Endothelial cell of umbilical vein (primary cell): ENCODE results near the gene MTCL1. TPM values are rescaled to one million over a fixed set of nuclear protein-coding genes. Genes with fewer than 3 reads are reported as not detected.

Experiments
- BruUV-seq: library from RNA; stranded (reverse); fragments of 400-500 nt; replicated peaks from 2 replicates; lab custom pipeline; 2021; lab: Mats Ljungman, UMichigan
- CTCF ChIA-PET: fragments of 300-600, 350-600 bp; sonication (Branson Sonifier 250); formaldehyde crosslinking; loops from one replicate; lab custom pipeline; 2021; ENCODE audit warnings: antibody characterized with exemption, inconsistent platforms; lab: Charles Lee
- POLR2A ChIA-PET: fragments of 300-600, 350-600 bp; sonication (Branson Sonifier 250); formaldehyde crosslinking; loops from one replicate; lab custom pipeline; 2021; ENCODE audit warnings: antibody characterized with exemption, inconsistent platforms; lab: Charles Lee
- DNase-seq: peaks from one replicate; pipeline ENCODE4 v3.0.0-alpha.2; 2011; ENCODE audit warnings: low read depth, low spot score
- FAIRE-seq: peaks from 2 replicates; lab custom pipeline; 2011; peaks lifted over from hg19 to GRCh38; lab: Jason Lieb, UNC
- H2AFZ ChIP-seq: 2 replicates; pipeline ENCODE4 v1.6.0; 2012; ENCODE audit warnings: low read depth, low read length, control low read depth, inconsistent platforms
- H3K27ac ChIP-seq: 2 replicates; pipeline ENCODE4 v1.5.1; 2011; ENCODE audit warnings: low read depth, mild to moderate bottlenecking, control low read depth, low read length, moderate library complexity; ENCODE audit not compliant: insufficient read depth
- H3K27me3 ChIP-seq, 2 experiments: 2 replicates each; pipeline versions ENCODE4 v1.6.0 to v1.6.1; 2011; ENCODE audit warnings: low read length in 2 of 2, mixed read lengths in 1 of 2; ENCODE audit not compliant: control insufficient read depth in 2 of 2, insufficient read depth in 2 of 2
- H3K36me3 ChIP-seq, 2 experiments: 2 replicates in 1 of 2; 3 replicates in 1 of 2; pipeline ENCODE4 v1.5.1; 2011; ENCODE audit warnings: low read length in 2 of 2, mild to moderate bottlenecking in 1 of 2, moderate library complexity in 1 of 2; ENCODE audit not compliant: control insufficient read depth in 2 of 2, insufficient read depth in 2 of 2; ENCODE audit errors: extremely low read depth in 1 of 2
- H3K4me1 ChIP-seq: 3 replicates; pipeline ENCODE4 v1.5.1; 2011; ENCODE audit warnings: mild to moderate bottlenecking, low read length; ENCODE audit not compliant: control insufficient read depth, insufficient read depth; ENCODE audit errors: extremely low read depth
- H3K4me2 ChIP-seq: 2 replicates; pipeline ENCODE4 v1.6.1; 2011; ENCODE audit warnings: low read length, control low read depth, mixed read lengths; ENCODE audit not compliant: insufficient read depth
- H3K4me3 ChIP-seq, 3 experiments: fragments of 200-600 bp in 1 of 3; sonication (generic), shearing (Covaris generic) in 1 of 3; replicated peaks in 1 of 3; 2 replicates each; pipeline ENCODE4 v1.5.1; 2011 to 2016; ENCODE audit warnings: control low read depth in 3 of 3, low read length in 3 of 3, mild to moderate bottlenecking in 2 of 3, inconsistent platforms in 1 of 3, low read depth in 1 of 3, moderate library complexity in 1 of 3; ENCODE audit not compliant: insufficient read depth in 1 of 3
- H3K79me2 ChIP-seq: 2 replicates; pipeline ENCODE4 v1.6.0; 2012; ENCODE audit warnings: low read length, inconsistent platforms; ENCODE audit not compliant: control insufficient read depth, insufficient read depth
- H3K9ac ChIP-seq: replicated peaks from 2 replicates; pipeline ENCODE3; 2011; ENCODE audit warnings: low read length, control low read depth; ENCODE audit not compliant: insufficient read depth; ENCODE audit errors: extremely low read depth
- H3K9me1 ChIP-seq: replicated peaks from 3 replicates; pipeline ENCODE4 v1.6.0; 2011; ENCODE audit warnings: mild to moderate bottlenecking, low read length; ENCODE audit not compliant: control insufficient read depth, insufficient read depth; ENCODE audit errors: extremely low read depth
- H3K9me3 ChIP-seq: replicated peaks from 2 replicates; pipeline ENCODE4 v1.5.1; 2012; ENCODE audit warnings: low read length, inconsistent platforms; ENCODE audit not compliant: control insufficient read depth, insufficient read depth
- H4K20me1 ChIP-seq: replicated peaks from 2 replicates; pipeline ENCODE3; 2011; ENCODE audit warnings: mild to moderate bottlenecking, low read length; ENCODE audit not compliant: control insufficient read depth, insufficient read depth; ENCODE audit errors: extremely low read depth
- CTCF ChIP-seq, 2 donors: IDR thresholded peaks; 1 replicate in 1 of 2; 2 replicates in 1 of 2; pipeline ENCODE4 v1.5.1; 2011; ENCODE audit warnings: low read length in 2 of 2, mild to moderate bottlenecking in 2 of 2, moderate library complexity in 2 of 2, control low read depth in 1 of 2, inconsistent platforms in 1 of 2, low read depth in 1 of 2; ENCODE audit not compliant: insufficient read depth in 1 of 2; ENCODE audit errors: extremely low read depth in 1 of 2
- EZH2 ChIP-seq: IDR thresholded peaks from 2 replicates; pipeline ENCODE4 v1.6.1; 2012; ENCODE audit warnings: borderline replicate concordance, low read depth, mild to moderate bottlenecking, moderate library complexity, low read length, inconsistent platforms; ENCODE audit not compliant: severe bottlenecking
- FOS ChIP-seq: IDR thresholded peaks from 2 replicates; pipeline ENCODE4 v1.6.1; 2011; ENCODE audit warnings: mild to moderate bottlenecking, low read length, moderate library complexity, borderline replicate concordance; ENCODE audit not compliant: insufficient read depth
- GATA2 ChIP-seq: IDR thresholded peaks from 2 replicates; pipeline ENCODE4 v1.7.0; 2011; ENCODE audit warnings: low read depth, mild to moderate bottlenecking, moderate library complexity, mixed read lengths, low read length; ENCODE audit not compliant: insufficient read length, insufficient read depth
- JUN ChIP-seq: IDR thresholded peaks from 2 replicates; pipeline ENCODE4 v1.6.1; 2011; ENCODE audit warnings: borderline replicate concordance, low read depth; ENCODE audit not compliant: insufficient read length, insufficient read depth
- MAX ChIP-seq: IDR thresholded peaks from 2 replicates; pipeline ENCODE4 v1.6.1; 2011; ENCODE audit not compliant: insufficient read depth, insufficient read length
- MYC ChIP-seq: IDR thresholded peaks from one replicate; pipeline ENCODE4 v1.6.1; 2011; ENCODE audit warnings: mild to moderate bottlenecking, low read depth, low read length
- POLR2AphosphoS5 ChIP-seq: IDR thresholded peaks from 2 replicates; pipeline ENCODE4 v1.6.1; 2012; ENCODE audit warnings: low read depth, mild to moderate bottlenecking, control low read depth, low read length, moderate library complexity; ENCODE audit not compliant: insufficient read depth
- dilution Hi-C: fragments of 300-500 bp; cut with MboI; formaldehyde crosslinking; loops from one replicate; pipeline ENCODE4 v1.15.0; 2019; ENCODE audit warnings: low sequenced_read_pairs; ENCODE audit not compliant: extremely low pct_ligation_motif_present
- intact Hi-C: fragments of 100-400 bp; cut with micrococcal nuclease; formaldehyde crosslinking; loops from one replicate; pipeline ENCODE4 v1.10.0; 2022
- polyA plus RNA-seq, 4 experiments: library from polyadenylated mRNA; depleted of rRNA in 3 of 4; stranded (reverse) in 3 of 4; unstranded in 1 of 4; fragments of >200 nt; gene quantifications; 2 replicates each; pipeline versions ENCODE4 v1.2.1 to v1.2.3, GENCODE V29; 2011 to 2012; ENCODE audit warnings: missing spikeins in 1 of 4
- total RNA-seq: library from RNA; stranded (reverse); gene quantifications from 2 replicates; pipeline ENCODE4 v1.2.3, GENCODE V29; 2021

The MTCL1 gene
- total and polyA plus RNA-seq, 2 donors (not counting 3 experiments of a cell fraction or from before 2014, with no cell fraction given): 11.9 to 75.7 TPM

- Histone ChIP-seq H3K27ac (no peak overlapping the region), H3K27me3 (peaks cover 16 to 24% of the 10 kb centered on the region in 2 experiments), H3K9ac (no peak overlapping the region), H3K36me3 (no peaks in the 10 kb centered on the region), H3K4me3 (no peak overlapping the region), H2AFZ (no peak overlapping the region), H3K79me2 (no peaks in the 10 kb centered on the region), H3K9me1 (no peaks in the 10 kb centered on the region), H3K9me3 (no peaks in the 10 kb centered on the region), H4K20me1 (no peaks in the 10 kb centered on the region), H3K4me1 (no peaks in the 10 kb centered on the region), H3K4me2 (no peak overlapping the region)
- FAIRE-seq (no peak), DNase-seq (no peak)
- CTCF ChIA-PET: interaction anchor here (1.5 to 1.6 kb wide), 2 partner anchors 14 to 53 kb away, joined by 3 to 4 read pairs; no protein-coding TSS in a partner anchor
- POLR2A ChIA-PET: no interaction called here
- intact Hi-C loops (no loop called here), dilution Hi-C loops (no loop called here)
- no peak for TF ChIP-seq EZH2
- TF ChIP-seq JUN: no peak
- no peak for TF ChIP-seq POLR2AphosphoS5
- TF ChIP-seq GATA2: no peak
- TF ChIP-seq FOS: no peak
- no TSS peak for BruUV-seq
Observed at GRCh38 chr18:8869696-8870095, 164.3 kb downstream of the MTCL1 start.

DNA sequence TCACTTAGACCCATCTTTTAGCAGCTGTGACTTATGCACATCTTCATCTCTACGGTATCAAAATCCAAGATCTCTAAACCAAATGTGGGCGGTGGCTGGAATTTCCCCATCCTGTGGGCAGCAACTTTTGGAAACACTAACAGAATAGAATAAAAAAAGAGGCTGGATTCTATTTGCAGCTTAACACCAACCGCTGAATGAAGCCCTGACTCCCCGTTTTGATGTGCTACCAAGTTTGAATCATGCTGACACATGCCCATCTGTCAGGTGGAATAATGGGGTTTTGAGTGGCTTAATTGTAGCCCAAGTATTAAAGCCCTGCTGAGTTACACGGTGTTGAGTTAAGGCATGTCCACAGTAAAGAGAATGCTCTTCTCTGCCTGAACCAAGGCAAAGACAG, 165.2 kb downstream of the MTCL1 start:
- BruUV-seq: no TSS peak
- H3K4me2 ChIP-seq: no peak overlapping the region
- FAIRE-seq: no peak

More for the DNA sequence above, 165.2 kb downstream of the MTCL1 start:
- intact Hi-C loops: no loop called here
- Histone ChIP-seq H3K27me3 (peaks cover 23 to 26% of the 10 kb centered on the region in 2 experiments), H2AFZ (no peak overlapping the region), H3K9me3 (no peaks in the 10 kb centered on the region), H3K9ac (no peak overlapping the region), H4K20me1 (no peaks in the 10 kb centered on the region), H3K27ac (no peak overlapping the region), H3K9me1 (no peaks in the 10 kb centered on the region), H3K4me1 (no peaks in the 10 kb centered on the region), H3K36me3 (no peaks in the 10 kb centered on the region), H3K4me3 (no peak overlapping the region), H3K79me2 (no peaks in the 10 kb centered on the region)
- dilution Hi-C loops: no loop called here
- DNase-seq: no peak
- TF ChIP-seq CTCF (IDR thresholded peaks at IDR 0.05; ENCODE audit: extremely low read depth in 1 of 2, insufficient read depth in 1 of 2, low read depth in 1 of 2, low read length in 2 of 2): no peak
- TF ChIP-seq GATA2: no peak
- no peak for TF ChIP-seq FOS
- no peak for TF ChIP-seq EZH2
- TF ChIP-seq JUN: no peak
- no peak for TF ChIP-seq MAX
- TF ChIP-seq MYC: no peak
- POLR2A ChIA-PET: no interaction called here
- CTCF ChIA-PET: interaction anchor here (1.5 kb wide), 1 partner anchor 52 kb away, joined by 4 read pairs; no protein-coding TSS in a partner anchor
